DOHH2 (cell line): ENCODE data around the gene RAP2B.

Experiments
- H3F3A ChIP-seq: fragments of 200-600 bp; sonication (generic), shearing (Covaris generic); 2 replicates; pipeline ENCODE4 v1.6.0; 2016; ENCODE audit warnings: antibody characterized with exemption, mild to moderate bottlenecking; ENCODE audit not compliant: control insufficient read depth, insufficient read depth
- H3K27ac ChIP-seq: fragments of 200-600 bp; sonication (generic); 2 replicates; pipeline ENCODE4 v1.5.1; 2014; ENCODE audit warnings: low read depth, mild to moderate bottlenecking, low read length, moderate library complexity
- H3K27me3 ChIP-seq: fragments of 200-600 bp; sonication (generic); 2 replicates; pipeline ENCODE4 v1.6.1; 2014; ENCODE audit warnings: mild to moderate bottlenecking, low read length, mixed read lengths; ENCODE audit not compliant: control insufficient read depth
- H3K36me3 ChIP-seq: fragments of 200-600 bp; sonication (generic); 2 replicates; pipeline ENCODE4 v1.6.1; 2014; ENCODE audit warnings: mild to moderate bottlenecking, low read length, moderate library complexity, mixed read lengths; ENCODE audit not compliant: control insufficient read depth
- H3K4me1 ChIP-seq: fragments of 200-600 bp; sonication (generic); 2 replicates; pipeline ENCODE4 v1.6.1; 2014; ENCODE audit warnings: mild to moderate bottlenecking, low read length, mixed read lengths; ENCODE audit not compliant: control insufficient read depth
- H3K4me2 ChIP-seq: fragments of 200-600 bp; sonication (generic); 2 replicates; pipeline ENCODE4 v1.6.0; 2014; ENCODE audit warnings: mild to moderate bottlenecking, low read length, moderate library complexity
- H3K4me3 ChIP-seq: fragments of 200-600 bp; sonication (generic); 2 replicates; pipeline ENCODE4 v1.5.1; 2014; ENCODE audit warnings: mild to moderate bottlenecking, low read length, mixed read lengths
- H3K79me2 ChIP-seq: fragments of 200-600 bp; sonication (generic); 2 replicates; pipeline ENCODE4 v1.6.1; 2014; ENCODE audit warnings: mild to moderate bottlenecking, low read length, mixed read lengths; ENCODE audit not compliant: control insufficient read depth
- H3K9me2 ChIP-seq: fragments of 200-600 bp; sonication (generic); replicated peaks from 2 replicates; pipeline ENCODE4 v1.6.1; 2014; ENCODE audit warnings: mild to moderate bottlenecking, low read length, mixed read lengths; ENCODE audit not compliant: control insufficient read depth
- H3K9me3 ChIP-seq: fragments of 200-600 bp; sonication (generic); 2 replicates; pipeline ENCODE4 v1.6.1; 2014; ENCODE audit warnings: antibody characterized with exemption, low read length, mixed read lengths; ENCODE audit not compliant: control insufficient read depth, insufficient read depth
- H4K20me1 ChIP-seq: fragments of 200-600 bp; sonication (generic); 2 replicates; pipeline ENCODE4 v1.6.0; 2014; ENCODE audit warnings: low read depth, mild to moderate bottlenecking, antibody characterized with exemption, low read length, moderate library complexity; ENCODE audit not compliant: control insufficient read depth, insufficient read depth
- CTCF ChIP-seq: fragments of 200-600 bp; sonication (generic); IDR thresholded peaks from one replicate; pipeline ENCODE4 v1.5.1; 2014; ENCODE audit warnings: antibody characterized with exemption, mild to moderate bottlenecking, low read depth, low read length; ENCODE audit not compliant: poor library complexity, severe bottlenecking
- EZH2phosphoT487 ChIP-seq: fragments of 200-600 bp; sonication (generic); IDR thresholded peaks from 2 replicates; pipeline ENCODE4 v1.6.1; 2017; ENCODE audit warnings: borderline replicate concordance, mild to moderate bottlenecking, antibody characterized with exemption, low read length, moderate library complexity, mixed read lengths

The RAP2B gene

GRCh38 chr3:153130312-153130977, 31.6 kb upstream of the RAP2B start:
- H3K4me3 ChIP-seq: no peak overlapping the region
- H3K9me3 ChIP-seq: no peaks in the 10 kb centered on the region
- no peaks in the 10 kb centered on the region for H3K4me1 ChIP-seq
- no peaks in the 10 kb centered on the region for H3F3A ChIP-seq
- H3K9me2 ChIP-seq: no peaks in the 10 kb centered on the region
- TF ChIP-seq CTCF (no peak), EZH2phosphoT487 (no peak)
- no peaks in the 10 kb centered on the region for H3K27me3 ChIP-seq
- H4K20me1 ChIP-seq: no peaks in the 10 kb centered on the region
- H3K27ac ChIP-seq: no peak overlapping the region
- H3K79me2 ChIP-seq: no peaks in the 10 kb centered on the region
- H3K36me3 ChIP-seq: no peaks in the 10 kb centered on the region
- no peak overlapping the region for H3K4me2 ChIP-seq

- Histone ChIP-seq H3F3A (no peaks in the 10 kb centered on the region), H3K79me2 (no peaks in the 10 kb centered on the region), H4K20me1 (no peaks in the 10 kb centered on the region), H3K4me3 (no peak overlapping the region), H3K4me2 (no peak overlapping the region), H3K9me3 (no peaks in the 10 kb centered on the region), H3K4me1 (no peaks in the 10 kb centered on the region), H3K36me3 (no peaks in the 10 kb centered on the region), H3K9me2 (no peaks in the 10 kb centered on the region), H3K27me3 (no peaks in the 10 kb centered on the region), H3K27ac (no peak overlapping the region)
- TF ChIP-seq CTCF (no peak), EZH2phosphoT487 (no peak)
Measured at GRCh38 chr3:153137626-153138025, 24.4 kb upstream of the RAP2B start.

GRCh38 chr3:153138276-153139210, 23.5 kb upstream of the RAP2B start:
- Histone ChIP-seq H3K9me2 (no peaks in the 10 kb centered on the region), H3K9me3 (no peaks in the 10 kb centered on the region), H3K4me3 (no peak overlapping the region), H3K79me2 (no peaks in the 10 kb centered on the region), H4K20me1 (no peaks in the 10 kb centered on the region), H3K4me1 (no peaks in the 10 kb centered on the region), H3K36me3 (no peaks in the 10 kb centered on the region), H3K4me2 (no peak overlapping the region), H3F3A (no peaks in the 10 kb centered on the region), H3K27ac (no peak overlapping the region), H3K27me3 (no peaks in the 10 kb centered on the region)
- TF ChIP-seq CTCF (no peak), EZH2phosphoT487 (no peak)
